ENCODE measurements around the gene OR10C1. TPM values are rescaled to one million over a fixed set of nuclear protein-coding genes. Genes with fewer than 3 reads are reported as not detected.

The OR10C1 gene, protein sequence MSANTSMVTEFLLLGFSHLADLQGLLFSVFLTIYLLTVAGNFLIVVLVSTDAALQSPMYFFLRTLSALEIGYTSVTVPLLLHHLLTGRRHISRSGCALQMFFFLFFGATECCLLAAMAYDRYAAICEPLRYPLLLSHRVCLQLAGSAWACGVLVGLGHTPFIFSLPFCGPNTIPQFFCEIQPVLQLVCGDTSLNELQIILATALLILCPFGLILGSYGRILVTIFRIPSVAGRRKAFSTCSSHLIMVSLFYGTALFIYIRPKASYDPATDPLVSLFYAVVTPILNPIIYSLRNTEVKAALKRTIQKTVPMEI
- not detected for polyA plus RNA-seq (2013, experiment 1 of 4)
- polyA plus RNA-seq (2013, experiment 2 of 4): not detected
- polyA plus RNA-seq (2013, experiment 3 of 4): not detected
- not detected for polyA plus RNA-seq (2013, experiment 4 of 4)

DNA sequence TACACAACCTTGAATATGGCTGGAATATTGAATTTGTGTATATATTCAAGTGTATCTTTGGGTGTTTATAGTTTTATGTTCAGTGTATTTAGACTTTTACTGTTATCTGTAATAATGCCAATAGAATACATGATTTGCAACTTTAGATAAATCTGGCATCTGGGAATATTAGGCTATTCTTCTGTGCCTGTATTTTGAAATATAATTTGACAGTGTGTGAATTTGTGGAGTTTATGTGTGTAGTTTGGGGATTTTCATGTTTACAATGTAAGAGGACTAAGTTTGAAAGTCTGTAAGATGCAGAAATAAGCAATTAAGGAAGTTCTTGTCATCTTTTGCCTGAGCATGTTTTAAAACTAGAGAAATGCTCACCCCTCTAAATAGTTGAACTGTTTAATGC, at the start of gene OR10C1:
TSS of gene OR10C1 (plus strand) at position 301 of the 400 bp plus-strand sequence. CDS start 710 bp downstream, outside the sequence.
- Histone ChIP-seq H3K9me3 (ENCODE audit: control insufficient read depth, low read length) (no peaks in the 10 kb centered on the region), H3K4me3 (ENCODE audit: insufficient read depth, low read depth, low read length) (no peak within 1 kb of the TSS), H3K4me1 (ENCODE audit: control insufficient read depth, insufficient read depth, low read length) (no peaks in the 10 kb centered on the region), H3K27me3 (ENCODE audit: control insufficient read depth, insufficient read depth, low read length, poor library complexity, severe bottlenecking) (no peaks in the 10 kb centered on the region), H3K36me3 (ENCODE audit: control insufficient read depth, insufficient read depth, low read length) (no peaks in the 10 kb centered on the region), H3K27ac (ENCODE audit: insufficient read depth, low read depth, low read length, poor library complexity, severe bottlenecking) (no peak within 1 kb of the TSS)

DNA sequence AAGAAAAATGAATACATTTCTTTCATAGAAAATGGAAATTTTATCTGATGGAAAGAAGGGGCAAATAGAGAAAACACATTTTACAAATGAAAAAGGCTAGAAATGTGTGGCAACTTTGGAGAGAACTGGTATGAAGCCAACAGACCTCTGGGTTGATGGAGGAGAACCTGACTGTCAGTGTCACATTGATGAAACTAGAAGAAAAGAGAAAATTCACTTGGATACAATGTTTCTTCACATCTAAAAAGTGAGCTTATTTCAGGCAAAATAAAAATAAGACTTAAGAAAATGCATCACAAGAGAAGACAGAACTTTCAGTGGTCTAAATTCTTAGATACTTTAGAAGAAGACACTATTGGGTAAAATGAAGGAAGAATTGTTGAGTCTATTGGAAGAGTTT, 43.8 kb upstream of the OR10C1 start, which contains the start of gene OR12D2:
TSS of gene OR12D2 (plus strand) at position 301 of the 400 bp plus-strand sequence. CDS start 1,069 bp downstream, outside the sequence.
- no peaks in the 10 kb centered on the region for H3K27me3 ChIP-seq (ENCODE audit: control insufficient read depth, insufficient read depth, low read length, poor library complexity, severe bottlenecking)
- no peak within 1 kb of the TSS for H3K4me3 ChIP-seq (ENCODE audit: insufficient read depth, low read depth, low read length)
- no peaks in the 10 kb centered on the region for H3K36me3 ChIP-seq (ENCODE audit: control insufficient read depth, insufficient read depth, low read length)
- no peaks in the 10 kb centered on the region for H3K4me1 ChIP-seq (ENCODE audit: control insufficient read depth, insufficient read depth, low read length)
- no peaks in the 10 kb centered on the region for H3K9me3 ChIP-seq (ENCODE audit: control insufficient read depth, low read length)
- H3K27ac ChIP-seq (ENCODE audit: insufficient read depth, low read depth, low read length, poor library complexity, severe bottlenecking): no peak within 1 kb of the TSS

DNA sequence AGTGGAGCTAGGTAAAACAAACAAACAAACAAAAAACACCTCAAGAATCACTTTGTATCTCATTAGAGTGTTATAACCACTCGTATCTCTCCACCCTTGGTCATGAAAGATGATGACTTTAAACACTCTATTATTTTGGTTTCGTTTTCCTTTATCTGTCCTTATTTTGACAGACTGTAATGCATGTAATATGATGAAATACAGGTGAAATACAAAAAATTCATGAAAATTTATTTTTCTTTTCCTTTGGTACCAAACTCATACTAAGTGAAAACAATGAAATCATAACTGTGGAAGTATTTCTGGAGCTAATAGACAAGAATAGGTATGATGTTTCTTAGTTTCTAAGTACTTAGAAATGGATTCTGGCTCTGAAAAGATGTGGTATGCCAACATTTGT, 39.6 kb upstream of the OR10C1 start:
- Histone ChIP-seq H3K27me3 (ENCODE audit: control insufficient read depth, insufficient read depth, low read length, poor library complexity, severe bottlenecking) (no peaks in the 10 kb centered on the region), H3K36me3 (ENCODE audit: control insufficient read depth, insufficient read depth, low read length) (no peaks in the 10 kb centered on the region), H3K4me3 (ENCODE audit: insufficient read depth, low read depth, low read length) (no peak overlapping the region), H3K4me1 (ENCODE audit: control insufficient read depth, insufficient read depth, low read length) (no peaks in the 10 kb centered on the region), H3K27ac (ENCODE audit: insufficient read depth, low read depth, low read length, poor library complexity, severe bottlenecking) (no peak overlapping the region), H3K9me3 (ENCODE audit: control insufficient read depth, low read length) (no peaks in the 10 kb centered on the region)
- 73 to 88% methylated on average over 1 to 2 of the region's 2 CpGs for WGBS, 2 experiments

DNA sequence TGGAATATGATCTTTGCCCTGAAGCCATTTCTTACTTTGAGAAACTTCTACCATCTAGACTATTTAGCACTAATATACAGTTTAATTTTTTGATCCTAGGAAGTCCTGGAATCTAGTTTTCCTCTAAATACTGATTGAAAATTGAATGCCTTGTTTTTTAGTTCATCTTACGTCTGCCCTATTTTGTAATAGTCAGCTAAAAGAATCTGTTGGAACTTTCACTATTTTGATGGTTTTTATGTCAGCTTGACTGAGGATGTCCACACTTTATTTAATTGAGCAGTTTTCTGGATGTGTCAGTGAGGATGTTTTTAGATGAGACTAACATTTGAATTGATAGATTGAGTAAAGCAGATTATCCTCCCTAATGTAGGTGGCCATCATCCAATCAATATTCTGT, 35.3 kb upstream of the OR10C1 start:
- WGBS, 2 experiments: 88 to 94% methylated on average over 1 of the region's 1 CpG
- Histone ChIP-seq H3K27me3 (ENCODE audit: control insufficient read depth, insufficient read depth, low read length, poor library complexity, severe bottlenecking) (no peaks in the 10 kb centered on the region), H3K36me3 (ENCODE audit: control insufficient read depth, insufficient read depth, low read length) (no peaks in the 10 kb centered on the region), H3K9me3 (ENCODE audit: control insufficient read depth, low read length) (no peaks in the 10 kb centered on the region), H3K27ac (ENCODE audit: insufficient read depth, low read depth, low read length, poor library complexity, severe bottlenecking) (no peak overlapping the region), H3K4me1 (ENCODE audit: control insufficient read depth, insufficient read depth, low read length) (no peaks in the 10 kb centered on the region), H3K4me3 (ENCODE audit: insufficient read depth, low read depth, low read length) (no peak overlapping the region)

DNA sequence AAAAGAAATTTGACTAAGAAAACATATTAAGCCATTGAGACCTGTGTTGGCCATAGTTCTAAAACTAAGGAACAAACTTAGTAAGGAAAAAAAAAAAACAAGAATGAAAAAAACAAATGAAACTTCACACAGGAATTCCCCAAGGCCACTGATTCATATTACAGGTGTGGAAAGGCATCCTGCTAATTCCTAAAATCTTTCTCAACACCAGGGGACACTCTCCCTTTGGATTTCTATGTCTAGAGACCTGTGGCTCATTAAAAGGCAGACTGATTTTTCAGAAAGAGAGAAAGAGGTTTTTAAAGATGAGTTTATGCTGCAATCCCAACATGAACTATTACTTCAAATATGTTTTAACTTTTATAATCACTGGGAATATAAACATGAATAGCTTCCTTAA, 24.5 kb upstream of the OR10C1 start, which contains the start of gene OR12D1:
TSS of gene OR12D1 (plus strand) at position 341 of the 400 bp plus-strand sequence.
- no peak within 1 kb of the TSS for H3K4me3 ChIP-seq (ENCODE audit: insufficient read depth, low read depth, low read length)
- no peaks in the 10 kb centered on the region for H3K4me1 ChIP-seq (ENCODE audit: control insufficient read depth, insufficient read depth, low read length)
- H3K27me3 ChIP-seq (ENCODE audit: control insufficient read depth, insufficient read depth, low read length, poor library complexity, severe bottlenecking): no peaks in the 10 kb centered on the region
- H3K27ac ChIP-seq (ENCODE audit: insufficient read depth, low read depth, low read length, poor library complexity, severe bottlenecking): no peak within 1 kb of the TSS
- no peaks in the 10 kb centered on the region for H3K36me3 ChIP-seq (ENCODE audit: control insufficient read depth, insufficient read depth, low read length)
- H3K9me3 ChIP-seq (ENCODE audit: control insufficient read depth, low read length): no peaks in the 10 kb centered on the region

- Histone ChIP-seq H3K27ac (ENCODE audit: insufficient read depth, low read depth, low read length, poor library complexity, severe bottlenecking) (no peak overlapping the region), H3K4me3 (ENCODE audit: insufficient read depth, low read depth, low read length) (no peak overlapping the region), H3K36me3 (ENCODE audit: control insufficient read depth, insufficient read depth, low read length) (no peaks in the 10 kb centered on the region), H3K9me3 (ENCODE audit: control insufficient read depth, low read length) (no peaks in the 10 kb centered on the region), H3K4me1 (ENCODE audit: control insufficient read depth, insufficient read depth, low read length) (no peaks in the 10 kb centered on the region), H3K27me3 (ENCODE audit: control insufficient read depth, insufficient read depth, low read length, poor library complexity, severe bottlenecking) (no peaks in the 10 kb centered on the region)
- WGBS, 2 experiments: 92 to 94% methylated on average over 3 of the region's 3 CpGs
These were observed 19.6 kb upstream of the OR10C1 start for GRCh38 chr6:29419516-29419915.

- no peaks in the 10 kb centered on the region for H3K27me3 ChIP-seq (ENCODE audit: control insufficient read depth, insufficient read depth, low read length, poor library complexity, severe bottlenecking)
- H3K9me3 ChIP-seq (ENCODE audit: control insufficient read depth, low read length): no peaks in the 10 kb centered on the region
- H3K4me3 ChIP-seq (ENCODE audit: insufficient read depth, low read depth, low read length): no peak overlapping the region
- no peak overlapping the region for H3K27ac ChIP-seq (ENCODE audit: insufficient read depth, low read depth, low read length, poor library complexity, severe bottlenecking)
- 97 to 100% methylated on average over 2 of the region's 2 CpGs for WGBS, 2 experiments
- H3K4me1 ChIP-seq (ENCODE audit: control insufficient read depth, insufficient read depth, low read length): no peaks in the 10 kb centered on the region
- no peaks in the 10 kb centered on the region for H3K36me3 ChIP-seq (ENCODE audit: control insufficient read depth, insufficient read depth, low read length)
These were observed 14.9 kb upstream of the OR10C1 start for GRCh38 chr6:29424168-29424567.

GRCh38 chr6:29424575-29424974, 14.5 kb upstream of the OR10C1 start:
- Histone ChIP-seq H3K27me3 (ENCODE audit: control insufficient read depth, insufficient read depth, low read length, poor library complexity, severe bottlenecking) (no peaks in the 10 kb centered on the region), H3K4me1 (ENCODE audit: control insufficient read depth, insufficient read depth, low read length) (no peaks in the 10 kb centered on the region), H3K9me3 (ENCODE audit: control insufficient read depth, low read length) (no peaks in the 10 kb centered on the region), H3K27ac (ENCODE audit: insufficient read depth, low read depth, low read length, poor library complexity, severe bottlenecking) (no peak overlapping the region), H3K36me3 (ENCODE audit: control insufficient read depth, insufficient read depth, low read length) (no peaks in the 10 kb centered on the region), H3K4me3 (ENCODE audit: insufficient read depth, low read depth, low read length) (no peak overlapping the region)
- 73 to 83% methylated on average over 2 of the region's 2 CpGs for WGBS, 2 experiments

GRCh38 chr6:29425075-29425474, 14.0 kb upstream of the OR10C1 start:
- Histone ChIP-seq H3K4me1 (ENCODE audit: control insufficient read depth, insufficient read depth, low read length) (no peaks in the 10 kb centered on the region), H3K4me3 (ENCODE audit: insufficient read depth, low read depth, low read length) (no peak overlapping the region), H3K27me3 (ENCODE audit: control insufficient read depth, insufficient read depth, low read length, poor library complexity, severe bottlenecking) (no peaks in the 10 kb centered on the region), H3K27ac (ENCODE audit: insufficient read depth, low read depth, low read length, poor library complexity, severe bottlenecking) (no peak overlapping the region), H3K36me3 (ENCODE audit: control insufficient read depth, insufficient read depth, low read length) (no peaks in the 10 kb centered on the region), H3K9me3 (ENCODE audit: control insufficient read depth, low read length) (no peaks in the 10 kb centered on the region)
- no CpG with 5 or more reads among the region's 1 CpG for WGBS, 2 experiments

DNA sequence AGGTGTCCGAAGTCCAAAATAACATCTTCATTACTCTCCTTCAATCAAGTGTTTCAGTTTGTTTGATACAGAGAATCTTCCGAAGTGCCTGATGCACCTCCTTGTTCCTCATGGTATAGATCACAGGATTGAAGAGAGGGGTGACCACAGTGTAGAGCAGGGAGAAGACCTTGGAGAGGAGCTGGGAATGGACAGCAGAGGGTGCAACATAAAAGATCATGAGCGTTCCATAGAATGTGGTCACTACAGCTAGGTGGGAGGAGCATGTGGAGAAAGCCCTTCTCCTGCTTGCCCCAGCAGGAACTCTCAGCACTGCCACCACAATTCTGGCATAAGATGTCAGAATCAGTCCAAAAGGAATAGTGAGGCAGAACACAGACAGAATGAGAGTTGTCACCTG, 12.5 kb upstream of the OR10C1 start:
- H3K27me3 ChIP-seq (ENCODE audit: control insufficient read depth, insufficient read depth, low read length, poor library complexity, severe bottlenecking): no peaks in the 10 kb centered on the region
- H3K27ac ChIP-seq (ENCODE audit: insufficient read depth, low read depth, low read length, poor library complexity, severe bottlenecking): no peak overlapping the region
- H3K36me3 ChIP-seq (ENCODE audit: control insufficient read depth, insufficient read depth, low read length): no peaks in the 10 kb centered on the region
- no peak overlapping the region for H3K4me3 ChIP-seq (ENCODE audit: insufficient read depth, low read depth, low read length)
- H3K9me3 ChIP-seq (ENCODE audit: control insufficient read depth, low read length): no peaks in the 10 kb centered on the region
- no peaks in the 10 kb centered on the region for H3K4me1 ChIP-seq (ENCODE audit: control insufficient read depth, insufficient read depth, low read length)
- 90 to 95% methylated on average over 3 of the region's 3 CpGs for WGBS, 2 experiments

All from ectodermal cell (in vitro differentiated cells).